ENCODE measurements around the gene CAPZA1.

GRCh38 chr1:112666946-112667345 lies 47.3 kb downstream of the CAPZA1 start:
- TF ChIP-seq, protein P1, sequence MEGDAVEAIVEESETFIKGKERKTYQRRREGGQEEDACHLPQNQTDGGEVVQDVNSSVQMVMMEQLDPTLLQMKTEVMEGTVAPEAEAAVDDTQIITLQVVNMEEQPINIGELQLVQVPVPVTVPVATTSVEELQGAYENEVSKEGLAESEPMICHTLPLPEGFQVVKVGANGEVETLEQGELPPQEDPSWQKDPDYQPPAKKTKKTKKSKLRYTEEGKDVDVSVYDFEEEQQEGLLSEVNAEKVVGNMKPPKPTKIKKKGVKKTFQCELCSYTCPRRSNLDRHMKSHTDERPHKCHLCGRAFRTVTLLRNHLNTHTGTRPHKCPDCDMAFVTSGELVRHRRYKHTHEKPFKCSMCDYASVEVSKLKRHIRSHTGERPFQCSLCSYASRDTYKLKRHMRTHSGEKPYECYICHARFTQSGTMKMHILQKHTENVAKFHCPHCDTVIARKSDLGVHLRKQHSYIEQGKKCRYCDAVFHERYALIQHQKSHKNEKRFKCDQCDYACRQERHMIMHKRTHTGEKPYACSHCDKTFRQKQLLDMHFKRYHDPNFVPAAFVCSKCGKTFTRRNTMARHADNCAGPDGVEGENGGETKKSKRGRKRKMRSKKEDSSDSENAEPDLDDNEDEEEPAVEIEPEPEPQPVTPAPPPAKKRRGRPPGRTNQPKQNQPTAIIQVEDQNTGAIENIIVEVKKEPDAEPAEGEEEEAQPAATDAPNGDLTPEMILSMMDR (IDR thresholded peaks at IDR 0.05; ENCODE audit: poor library complexity, severe bottlenecking): no peak
- no peak for TF ChIP-seq MXI1 (conservative IDR thresholded peaks at IDR 0.05; ENCODE audit: poor library complexity, severe bottlenecking)

All from neural cell (in vitro differentiated cells).